Panc1 (cell line): Measurements from ENCODE around the gene FANCD2. TPM values are rescaled to one million over a fixed set of nuclear protein-coding genes. Genes with fewer than 3 reads are reported as not detected.
"Not testable (repeated sequence)": the region's sequence is repeated elsewhere in the genome, so short reads cannot be mapped to it uniquely, and the experiment has no call there.

ENCODE experiments used
- ATAC-seq: fragments of 200-7000 bp; cut with Tn5 transposase; 2 replicates; pipeline ENCODE4 v1.9.1; 2020; ENCODE audit warnings: mild to moderate bottlenecking, moderate library complexity
- BruUV-seq: library from RNA; stranded (reverse); fragments of 400-500 nt; replicated peaks from 2 replicates; lab custom pipeline; 2021; lab: Mats Ljungman, UMichigan
- CTCF ChIA-PET: fragments of 300-600 bp; sonication (Branson Sonifier 250); formaldehyde crosslinking; loops from one replicate; lab custom pipeline; 2022; ENCODE audit warnings: antibody characterized with exemption; lab: Charles Lee
- POLR2A ChIA-PET: fragments of 300-600 bp; sonication (Branson Sonifier 250); formaldehyde crosslinking; loops from one replicate; lab custom pipeline; 2022; ENCODE audit warnings: antibody characterized with exemption; lab: Charles Lee
- DNase-seq: peaks from one replicate; pipeline ENCODE4 v3.0.0-alpha.2; 2010; ENCODE audit warnings: low read depth, low spot score
- H3K27ac ChIP-seq: 2 replicates; pipeline ENCODE4 v1.5.1; 2011; ENCODE audit warnings: mild to moderate bottlenecking, low read length, inconsistent platforms
- H3K27me3 ChIP-seq: fragments of 200-500 bp; sonication (Bioruptor generic); 2 replicates; pipeline ENCODE4 v1.6.0; 2014; ENCODE audit warnings: low read length, inconsistent platforms; ENCODE audit not compliant: control insufficient read depth, insufficient read depth
- H3K36me3 ChIP-seq: fragments of 200-500 bp; sonication (Bioruptor generic); 2 replicates; pipeline ENCODE4 v1.5.1; 2014; ENCODE audit warnings: inconsistent platforms, mild to moderate bottlenecking, low read length, moderate library complexity; ENCODE audit not compliant: control insufficient read depth, insufficient read depth
- H3K4me1 ChIP-seq: 2 replicates; pipeline ENCODE4 v1.5.1; 2011; ENCODE audit warnings: inconsistent platforms, mild to moderate bottlenecking, low read length, moderate library complexity; ENCODE audit not compliant: control insufficient read depth, insufficient read depth
- H3K4me3 ChIP-seq, 2 experiments: 2 replicates each; pipeline ENCODE4 v1.5.1; 2011 to 2012; ENCODE audit warnings: low read depth in 2 of 2, low read length in 2 of 2, mild to moderate bottlenecking in 2 of 2, inconsistent platforms in 1 of 2, moderate library complexity in 1 of 2
- H3K9me3 ChIP-seq: fragments of 200-500 bp; sonication (Bioruptor generic); 2 replicates; pipeline ENCODE4 v1.5.1; 2014; ENCODE audit warnings: low read depth, mild to moderate bottlenecking, inconsistent platforms, low read length, moderate library complexity; ENCODE audit not compliant: control insufficient read depth, insufficient read depth
- CTCF ChIP-seq: fragments of 450-650 bp; IDR thresholded peaks from 2 replicates; pipeline ENCODE4 v1.5.1; 2017; ENCODE audit warnings: mild to moderate bottlenecking
- POLR2AphosphoS5 ChIP-seq: IDR thresholded peaks from 2 replicates; pipeline ENCODE4 v1.6.1; 2012; ENCODE audit warnings: mild to moderate bottlenecking, low read depth, low read length, moderate library complexity
- SIN3A ChIP-seq: IDR thresholded peaks from 2 replicates; pipeline ENCODE4 v1.6.1; 2012; ENCODE audit warnings: low read depth, mild to moderate bottlenecking, low read length, moderate library complexity, borderline replicate concordance; ENCODE audit not compliant: insufficient read depth
- TCF7L2 ChIP-seq: IDR thresholded peaks from 2 replicates; pipeline ENCODE4 v1.6.1; 2011; ENCODE audit warnings: mild to moderate bottlenecking, low read depth, low read length, inconsistent platforms
- in situ Hi-C: cut with HindIII; loops from 2 replicates; pipeline ENCODE4 v1.10.0; 2016; ENCODE audit warnings: low sequenced_read_pairs, low pct_unique_long_range_greater_than_20kb
- intact Hi-C: fragments of 100-400 bp; cut with micrococcal nuclease; formaldehyde crosslinking; loops from one replicate; pipeline ENCODE4 v1.10.0; 2022; ENCODE audit not compliant: unreplicated experiment
- total RNA-seq: library from RNA; stranded (reverse); gene quantifications from one replicate; pipeline ENCODE4 v1.2.1, GENCODE V29; 2021; ENCODE audit not compliant: unreplicated experiment
- TF ChIP-seq, protein P1 (sequence below), 2 experiments: IDR thresholded peaks; 2 replicates each; pipeline ENCODE4 v1.6.1; 2011 to 2012; ENCODE audit warnings: low read depth in 2 of 2, control low read depth in 1 of 2, low read length in 1 of 2, mild to moderate bottlenecking in 1 of 2, moderate library complexity in 1 of 2; ENCODE audit not compliant: insufficient read depth in 1 of 2

The FANCD2 gene
- total RNA-seq, 1 experiment from 2014 or later: 20.0 TPM

GRCh38 chr3:10017636-10018292 is 8.5 kb upstream of the FANCD2 start:
- in situ Hi-C loops (no loop called here), intact Hi-C loops (no loop called here)
- POLR2A ChIA-PET: no interaction called here
- TF ChIP-seq, protein P1, sequence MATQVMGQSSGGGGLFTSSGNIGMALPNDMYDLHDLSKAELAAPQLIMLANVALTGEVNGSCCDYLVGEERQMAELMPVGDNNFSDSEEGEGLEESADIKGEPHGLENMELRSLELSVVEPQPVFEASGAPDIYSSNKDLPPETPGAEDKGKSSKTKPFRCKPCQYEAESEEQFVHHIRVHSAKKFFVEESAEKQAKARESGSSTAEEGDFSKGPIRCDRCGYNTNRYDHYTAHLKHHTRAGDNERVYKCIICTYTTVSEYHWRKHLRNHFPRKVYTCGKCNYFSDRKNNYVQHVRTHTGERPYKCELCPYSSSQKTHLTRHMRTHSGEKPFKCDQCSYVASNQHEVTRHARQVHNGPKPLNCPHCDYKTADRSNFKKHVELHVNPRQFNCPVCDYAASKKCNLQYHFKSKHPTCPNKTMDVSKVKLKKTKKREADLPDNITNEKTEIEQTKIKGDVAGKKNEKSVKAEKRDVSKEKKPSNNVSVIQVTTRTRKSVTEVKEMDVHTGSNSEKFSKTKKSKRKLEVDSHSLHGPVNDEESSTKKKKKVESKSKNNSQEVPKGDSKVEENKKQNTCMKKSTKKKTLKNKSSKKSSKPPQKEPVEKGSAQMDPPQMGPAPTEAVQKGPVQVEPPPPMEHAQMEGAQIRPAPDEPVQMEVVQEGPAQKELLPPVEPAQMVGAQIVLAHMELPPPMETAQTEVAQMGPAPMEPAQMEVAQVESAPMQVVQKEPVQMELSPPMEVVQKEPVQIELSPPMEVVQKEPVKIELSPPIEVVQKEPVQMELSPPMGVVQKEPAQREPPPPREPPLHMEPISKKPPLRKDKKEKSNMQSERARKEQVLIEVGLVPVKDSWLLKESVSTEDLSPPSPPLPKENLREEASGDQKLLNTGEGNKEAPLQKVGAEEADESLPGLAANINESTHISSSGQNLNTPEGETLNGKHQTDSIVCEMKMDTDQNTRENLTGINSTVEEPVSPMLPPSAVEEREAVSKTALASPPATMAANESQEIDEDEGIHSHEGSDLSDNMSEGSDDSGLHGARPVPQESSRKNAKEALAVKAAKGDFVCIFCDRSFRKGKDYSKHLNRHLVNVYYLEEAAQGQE (IDR thresholded peaks at IDR 0.05; ENCODE audit: insufficient read depth in 1 of 2, low read depth in 2 of 2, low read length in 1 of 2): no peak
- TF ChIP-seq POLR2AphosphoS5 (no peak), CTCF (no peak), SIN3A (no peak), TCF7L2 (no peak)
- peaks cover 3% of the 10 kb centered on the region; the same call in 1 of the 2 replicates for H3K4me1 ChIP-seq
- H3K9me3 ChIP-seq: no peaks in the 10 kb centered on the region
- H3K27ac ChIP-seq: no peak overlapping the region
- H3K4me3 ChIP-seq: no peak overlapping the region
- ATAC-seq: peak; percentile 54
- no peaks in the 10 kb centered on the region for H3K27me3 ChIP-seq
- CTCF ChIA-PET: no interaction called here
- DNase-seq: no peak
- no peaks in the 10 kb centered on the region for H3K36me3 ChIP-seq
- BruUV-seq: no TSS peak

- H3K4me1 ChIP-seq, DNase-seq, intact Hi-C loops, H3K4me3 ChIP-seq, BruUV-seq, ATAC-seq, in situ Hi-C loops, H3K36me3 ChIP-seq, H3K9me3 ChIP-seq, H3K27ac ChIP-seq, H3K27me3 ChIP-seq, CTCF ChIA-PET: not testable (repeated sequence)
- POLR2A ChIA-PET: interaction anchor here (0.5 kb wide), 1 partner anchor 422 kb away, joined by 3 read pairs; no protein-coding TSS in a partner anchor
Measured at GRCh38 chr3:10018806-10019205, 7.4 kb upstream of the FANCD2 start.

GRCh38 chr3:10019326-10019725 is 6.9 kb upstream of the FANCD2 start:
- POLR2A ChIA-PET: no interaction called here
- H3K36me3 ChIP-seq: no peaks in the 10 kb centered on the region; the same call in 1 of the 2 replicates
- in situ Hi-C loops: no loop called here

More at GRCh38 chr3:10019326-10019725, 6.9 kb upstream of the FANCD2 start:
- TF ChIP-seq POLR2AphosphoS5: no peak
- TF ChIP-seq SIN3A: no peak
- no peak for TF ChIP-seq CTCF
- no peak for TF ChIP-seq TCF7L2
- TF ChIP-seq, protein P1 (IDR thresholded peaks at IDR 0.05; ENCODE audit: insufficient read depth in 1 of 2, low read depth in 2 of 2, low read length in 1 of 2): no peak
- peaks cover 3% of the 10 kb centered on the region; the same call in 1 of the 2 replicates for H3K4me1 ChIP-seq
- ATAC-seq (no peak), DNase-seq (no peak)
- no peak overlapping the region for H3K27ac ChIP-seq
- no peaks in the 10 kb centered on the region for H3K27me3 ChIP-seq
- intact Hi-C loops: no loop called here
- BruUV-seq: no TSS peak
- H3K9me3 ChIP-seq: no peaks in the 10 kb centered on the region
- no peak overlapping the region for H3K4me3 ChIP-seq
- CTCF ChIA-PET: no interaction called here
